CD4-positive, CD25-positive, alpha-beta regulatory T cell (primary cell): ENCODE results near the gene KCNQ5. TPM values are rescaled to one million over a fixed set of nuclear protein-coding genes. Genes with fewer than 3 reads are reported as not detected.

Source experiments
- ATAC-seq, 2 donors: fragments of 150-1000 bp; cut with Tn5 transposase; one replicate each; pipeline ENCODE4 v1.10.0; 2021; ENCODE audit warnings: low read depth in 2 of 2, moderate number of reproducible peaks in 2 of 2, moderate library complexity in 1 of 2
- DNase-seq, 3 donors: peaks; one replicate each; pipeline versions ENCODE4 v3.0.0 to v3.0.0-alpha.2; 2012 to 2022; ENCODE audit warnings: mixed read lengths in 1 of 3
- H3K27ac ChIP-seq: one replicate; pipeline ENCODE4 v1.7.0; 2013; ENCODE audit warnings: mild to moderate bottlenecking, low read length; ENCODE audit not compliant: insufficient read depth, poor library complexity, severe bottlenecking
- H3K27me3 ChIP-seq: one replicate; pipeline ENCODE4 v1.7.0; 2013; ENCODE audit warnings: low read length; ENCODE audit not compliant: control insufficient read depth, insufficient read depth
- H3K36me3 ChIP-seq: one replicate; pipeline ENCODE4 v1.7.0; 2013; ENCODE audit warnings: mild to moderate bottlenecking, low read length, moderate library complexity; ENCODE audit not compliant: control insufficient read depth, insufficient read depth
- H3K4me1 ChIP-seq: 2 replicates; pipeline ENCODE4 v1.7.0; 2013; ENCODE audit warnings: mild to moderate bottlenecking, low read length; ENCODE audit not compliant: insufficient read depth, control insufficient read depth, poor library complexity, severe bottlenecking
- H3K4me3 ChIP-seq: one replicate; pipeline ENCODE4 v1.7.0; 2013; ENCODE audit warnings: low read depth, mild to moderate bottlenecking, low read length, moderate library complexity
- H3K9me3 ChIP-seq, 2 experiments: 1 replicate in 1 of 2; 2 replicates in 1 of 2; pipeline ENCODE4 v1.7.0; 2013; ENCODE audit warnings: low read length in 2 of 2, mild to moderate bottlenecking in 1 of 2, moderate library complexity in 1 of 2; ENCODE audit not compliant: control insufficient read depth in 2 of 2
- H3K27ac Mint-ChIP-seq, 3 donors: one replicate each; pipeline ENCODE4 v1.8.0; 2020 to 2022; ENCODE audit warnings: mild to moderate bottlenecking in 3 of 3, mixed read lengths in 3 of 3, moderate library complexity in 2 of 3
- H3K27me3 Mint-ChIP-seq: one replicate; pipeline ENCODE4 v1.8.0; 2022; ENCODE audit warnings: mild to moderate bottlenecking, mixed read lengths
- H3K36me3 Mint-ChIP-seq: one replicate; pipeline ENCODE4 v1.8.0; 2020; ENCODE audit warnings: mixed read lengths
- H3K4me1 Mint-ChIP-seq, 4 donors: one replicate each; pipeline ENCODE4 v1.8.0; 2020 to 2022; ENCODE audit warnings: mixed read lengths in 4 of 4, mild to moderate bottlenecking in 1 of 4
- H3K4me3 Mint-ChIP-seq, 4 donors: one replicate each; pipeline ENCODE4 v1.8.0; 2020 to 2022; ENCODE audit warnings: mild to moderate bottlenecking in 4 of 4, mixed read lengths in 4 of 4, moderate library complexity in 3 of 4
- H3K9me3 Mint-ChIP-seq, 7 donors: one replicate each; pipeline ENCODE4 v1.8.0; 2020 to 2022; ENCODE audit warnings: mixed read lengths in 7 of 7, mild to moderate bottlenecking in 3 of 7, moderate library complexity in 2 of 7
- polyA plus RNA-seq, 4 donors: library from polyadenylated mRNA; unstranded; fragments of 300-500 nt; fragmentation: Illumina TruSeq; gene quantifications; one replicate each; pipeline ENCODE4 v1.2.3, GENCODE V29; 2021
- total RNA-seq: library from RNA; stranded (reverse); gene quantifications from one replicate; pipeline ENCODE4 v1.2.3, GENCODE V29; 2022

The KCNQ5 gene
- total and polyA plus RNA-seq, 5 donors from 2014 or later = 0.45 to 2.5 (median 1.8) TPM

GRCh38 chr6:72861059-72861458 lies 239.2 kb downstream of the KCNQ5 start:
- Histone ChIP-seq H3K4me3 (no peak overlapping the region), H3K36me3 (no peaks in the 10 kb centered on the region), H3K9me3 (no peaks in the 10 kb centered on the region), H3K27ac (no peak overlapping the region), H3K27me3 (no peaks in the 10 kb centered on the region), H3K4me1 (no peaks in the 10 kb centered on the region)
- H3K9me3 Mint-ChIP-seq = peaks cover 0 to 3% (median 0%) of the 10 kb centered on the region in 7 donors
- DNase-seq (no peak), ATAC-seq (no peak)
- no peak overlapping the region for H3K4me3 Mint-ChIP-seq
- H3K27me3 Mint-ChIP-seq = no peaks in the 10 kb centered on the region
- peaks cover 0 to 4% (median 1%) of the 10 kb centered on the region in 4 donors for H3K4me1 Mint-ChIP-seq
- no peaks in the 10 kb centered on the region for H3K36me3 Mint-ChIP-seq
- H3K27ac Mint-ChIP-seq = no peak overlapping the region

- no peaks in the 10 kb centered on the region for H3K27me3 Mint-ChIP-seq
- no peaks in the 10 kb centered on the region for H3K36me3 ChIP-seq
- H3K36me3 Mint-ChIP-seq = no peaks in the 10 kb centered on the region
- H3K9me3 ChIP-seq = no peaks in the 10 kb centered on the region
- H3K4me1 ChIP-seq = no peaks in the 10 kb centered on the region
- no peak overlapping the region for H3K4me3 ChIP-seq
- H3K4me1 Mint-ChIP-seq = peaks cover 0 to 4% (median 1%) of the 10 kb centered on the region in 4 donors
- peak in 1 of 3 donors; percentile 11 for DNase-seq
- H3K27me3 ChIP-seq = no peaks in the 10 kb centered on the region
- H3K27ac ChIP-seq = no peak overlapping the region
- no peak for ATAC-seq
- no peak overlapping the region for H3K27ac Mint-ChIP-seq
- peaks cover 0 to 3% (median 0%) of the 10 kb centered on the region in 7 donors for H3K9me3 Mint-ChIP-seq
- no peak overlapping the region for H3K4me3 Mint-ChIP-seq
Measured at GRCh38 chr6:72861935-72862432, 240.1 kb downstream of the KCNQ5 start.

DNA sequence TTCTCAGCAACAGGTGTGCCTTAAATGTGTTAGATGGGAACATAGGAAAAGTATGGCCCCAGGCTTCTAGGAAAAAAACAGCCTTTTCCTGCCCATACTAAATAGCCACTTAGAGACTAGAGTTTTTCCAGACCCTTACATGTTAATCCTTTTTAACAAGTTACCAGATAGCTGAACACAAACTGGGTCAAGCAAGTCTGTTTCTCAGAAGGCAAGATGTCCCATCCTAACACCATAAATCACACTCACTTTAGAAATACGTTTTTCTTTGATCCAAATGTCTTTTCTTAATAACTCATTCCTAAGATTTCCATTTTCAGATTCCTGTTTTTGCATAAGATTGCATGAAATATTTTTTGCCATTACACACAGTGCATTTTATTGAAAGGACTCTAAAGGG lies 241.3 kb downstream of the KCNQ5 start:
- no peaks in the 10 kb centered on the region for H3K9me3 ChIP-seq
- no peaks in the 10 kb centered on the region for H3K36me3 ChIP-seq
- ATAC-seq (no peak), DNase-seq (no peak)
- no peak overlapping the region for H3K4me3 ChIP-seq
- Mint-ChIP-seq H3K9me3 (peaks cover 0 to 3% (median 0%) of the 10 kb centered on the region in 7 donors), H3K27me3 (no peaks in the 10 kb centered on the region), H3K4me1 (peaks cover 0 to 4% (median 1%) of the 10 kb centered on the region in 4 donors), H3K27ac (no peak overlapping the region), H3K36me3 (no peaks in the 10 kb centered on the region), H3K4me3 (no peak overlapping the region)
- H3K27ac ChIP-seq = no peak overlapping the region
- H3K4me1 ChIP-seq = no peaks in the 10 kb centered on the region
- H3K27me3 ChIP-seq = no peaks in the 10 kb centered on the region

DNA sequence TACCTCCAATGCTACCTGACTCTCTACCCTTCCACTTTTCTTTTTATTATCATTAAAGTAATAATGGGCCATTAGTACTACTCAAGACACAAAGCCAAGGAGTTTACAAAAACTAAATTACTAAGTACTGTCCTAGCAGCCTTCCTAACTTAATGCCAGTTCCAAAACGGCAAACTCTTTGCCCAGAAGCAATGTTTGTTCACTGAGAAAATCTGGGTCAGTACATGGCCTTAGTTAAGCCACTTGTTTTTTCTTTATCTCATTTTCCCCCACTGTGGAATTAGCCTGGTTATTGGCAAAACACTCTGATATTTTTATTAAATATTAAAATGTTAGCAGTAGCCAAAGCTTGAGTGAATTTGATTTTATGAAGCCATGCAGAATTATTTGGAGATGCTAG lies 242.4 kb downstream of the KCNQ5 start:
- Mint-ChIP-seq H3K4me3 (no peak overlapping the region), H3K27ac (peak overlapping the region in 1 of 3 donors; percentile 18), H3K36me3 (no peaks in the 10 kb centered on the region), H3K9me3 (peaks cover 0 to 3% (median 0%) of the 10 kb centered on the region in 7 donors), H3K4me1 (peaks cover 0 to 4% (median 1%) of the 10 kb centered on the region in 4 donors), H3K27me3 (no peaks in the 10 kb centered on the region)
- Histone ChIP-seq H3K4me3 (no peak overlapping the region), H3K27me3 (no peaks in the 10 kb centered on the region), H3K9me3 (no peaks in the 10 kb centered on the region), H3K4me1 (no peaks in the 10 kb centered on the region), H3K36me3 (no peaks in the 10 kb centered on the region), H3K27ac (no peak overlapping the region)
- DNase-seq (no peak), ATAC-seq (no peak)

DNA sequence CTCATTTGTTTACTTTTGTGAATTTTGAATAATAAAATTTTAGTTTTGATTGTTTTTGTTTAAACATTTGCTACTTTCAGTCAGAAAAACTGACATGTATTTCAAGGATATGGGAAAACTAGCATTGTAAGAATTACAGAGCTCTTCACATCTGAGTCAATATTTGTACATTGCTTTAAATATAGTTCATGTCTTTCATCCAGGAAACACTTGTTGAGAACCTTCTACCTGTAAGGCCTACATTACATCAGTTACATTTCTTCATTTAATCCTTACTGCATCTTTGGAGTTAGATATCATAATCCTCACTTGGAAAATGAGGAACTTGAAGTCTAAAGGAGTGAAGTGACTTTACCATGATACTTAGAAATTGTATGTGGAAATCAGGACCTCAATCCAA lies 242.9 kb downstream of the KCNQ5 start:
- no peaks in the 10 kb centered on the region for H3K36me3 ChIP-seq
- no peaks in the 10 kb centered on the region for H3K9me3 ChIP-seq
- DNase-seq (no peak), ATAC-seq (no peak)
- H3K27me3 ChIP-seq = no peaks in the 10 kb centered on the region
- Mint-ChIP-seq H3K9me3 (peaks cover 0 to under 1% (median 0%) of the 10 kb centered on the region in 7 donors), H3K36me3 (no peaks in the 10 kb centered on the region), H3K4me3 (no peak overlapping the region), H3K27ac (no peak overlapping the region), H3K4me1 (peaks cover 0 to 4% (median 1%) of the 10 kb centered on the region in 4 donors), H3K27me3 (no peaks in the 10 kb centered on the region)
- H3K27ac ChIP-seq = no peak overlapping the region
- H3K4me3 ChIP-seq = no peak overlapping the region
- H3K4me1 ChIP-seq = no peaks in the 10 kb centered on the region

GRCh38 chr6:72865467-72865866 lies 243.6 kb downstream of the KCNQ5 start:
- no peak overlapping the region for H3K27ac ChIP-seq

DNA sequence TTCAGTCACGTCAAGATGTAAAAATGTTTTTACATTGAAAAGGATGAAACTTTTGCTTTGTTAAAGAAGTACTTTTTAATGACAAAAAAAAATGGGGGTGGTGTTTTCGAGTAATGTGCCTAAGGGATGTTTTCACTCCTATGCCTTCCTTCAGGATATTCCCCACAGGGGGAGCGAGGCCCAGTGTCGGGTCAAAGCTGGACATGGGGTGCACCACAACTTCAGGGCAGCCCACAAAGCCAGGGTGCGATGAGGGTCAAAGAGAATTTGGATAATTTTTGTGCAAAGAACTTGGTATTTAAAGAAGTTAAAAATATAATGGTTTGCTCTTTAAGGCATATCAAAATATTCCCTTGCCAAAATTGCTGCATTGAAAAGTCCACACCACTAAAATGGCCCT lies 247.8 kb downstream of the KCNQ5 start:
- no peaks in the 10 kb centered on the region for H3K4me1 Mint-ChIP-seq
- Histone ChIP-seq H3K27me3 (no peaks in the 10 kb centered on the region), H3K4me3 (no peak overlapping the region), H3K4me1 (no peaks in the 10 kb centered on the region), H3K9me3 (no peaks in the 10 kb centered on the region), H3K36me3 (no peaks in the 10 kb centered on the region), H3K27ac (no peak overlapping the region)
- no peak overlapping the region for H3K27ac Mint-ChIP-seq
- DNase-seq = no peak
- ATAC-seq = no peak
- H3K4me3 Mint-ChIP-seq = no peak overlapping the region
- H3K9me3 Mint-ChIP-seq = no peaks in the 10 kb centered on the region
- no peaks in the 10 kb centered on the region for H3K36me3 Mint-ChIP-seq
- no peaks in the 10 kb centered on the region for H3K27me3 Mint-ChIP-seq

More at GRCh38 chr6:72865467-72865866, 243.6 kb downstream of the KCNQ5 start:
- H3K9me3 ChIP-seq = no peaks in the 10 kb centered on the region
- Mint-ChIP-seq H3K27ac (no peak overlapping the region), H3K27me3 (no peaks in the 10 kb centered on the region), H3K4me3 (no peak overlapping the region), H3K36me3 (no peaks in the 10 kb centered on the region), H3K9me3 (no peaks in the 10 kb centered on the region), H3K4me1 (peaks cover 0 to 4% (median 1%) of the 10 kb centered on the region in 4 donors)
- no peaks in the 10 kb centered on the region for H3K4me1 ChIP-seq
- no peak for DNase-seq
- no peak for ATAC-seq
- H3K4me3 ChIP-seq = no peak overlapping the region
- H3K27me3 ChIP-seq = no peaks in the 10 kb centered on the region
- no peaks in the 10 kb centered on the region for H3K36me3 ChIP-seq

GRCh38 chr6:72873433-72873832 lies 251.6 kb downstream of the KCNQ5 start:
- Histone ChIP-seq H3K36me3 (no peaks in the 10 kb centered on the region), H3K4me3 (no peak overlapping the region), H3K4me1 (no peaks in the 10 kb centered on the region), H3K9me3 (no peaks in the 10 kb centered on the region), H3K27me3 (no peaks in the 10 kb centered on the region), H3K27ac (no peak overlapping the region)
- H3K9me3 Mint-ChIP-seq = no peaks in the 10 kb centered on the region
- DNase-seq = no peak
- H3K27ac Mint-ChIP-seq = no peak overlapping the region
- peaks cover 0 to 2% (median 0%) of the 10 kb centered on the region in 4 donors for H3K4me1 Mint-ChIP-seq
- H3K4me3 Mint-ChIP-seq = no peak overlapping the region
- H3K36me3 Mint-ChIP-seq = no peaks in the 10 kb centered on the region
- H3K27me3 Mint-ChIP-seq = no peaks in the 10 kb centered on the region
- ATAC-seq = no peak
